ENCODE measurements around the gene ORAI3. TPM values are rescaled to one million over a fixed set of nuclear protein-coding genes. Genes with fewer than 3 reads are reported as not detected.

Gene ORAI3
- total RNA-seq, 1 donor from 2014 or later = 15.6 TPM

GRCh38 chr16:30992276-30992780, 43.5 kb downstream of the ORAI3 start:
- H3K4me1 Mint-ChIP-seq (ENCODE audit: low read depth) = peaks cover 8% of the 10 kb centered on the region

GRCh38 chr16:30992931-30993816, 44.3 kb downstream of the ORAI3 start:
- no peak for TF ChIP-seq CTCF (IDR thresholded peaks at IDR 0.05)
- Mint-ChIP-seq H3K27ac (ENCODE audit: unreplicated experiment) (no peak overlapping the region), H3K9me3 (ENCODE audit: low read depth) (no peaks in the 10 kb centered on the region), H3K4me3 (ENCODE audit: unreplicated experiment) (no peak overlapping the region), H3K36me3 (ENCODE audit: low read depth) (no peaks in the 10 kb centered on the region), H3K4me1 (ENCODE audit: low read depth) (peaks cover 16% of the 10 kb centered on the region), H3K27me3 (ENCODE audit: low read depth) (no peaks in the 10 kb centered on the region)
- no peak for DNase-seq (ENCODE audit: low spot score)

More at GRCh38 chr16:30992276-30992780, 43.5 kb downstream of the ORAI3 start:
- H3K4me3 Mint-ChIP-seq (ENCODE audit: unreplicated experiment) = no peak overlapping the region
- no peak for TF ChIP-seq CTCF (IDR thresholded peaks at IDR 0.05)
- DNase-seq (ENCODE audit: low spot score) = no peak
- no peak overlapping the region for H3K27ac Mint-ChIP-seq (ENCODE audit: unreplicated experiment)
- H3K36me3 Mint-ChIP-seq (ENCODE audit: low read depth) = no peaks in the 10 kb centered on the region
- H3K9me3 Mint-ChIP-seq (ENCODE audit: low read depth) = no peaks in the 10 kb centered on the region
- no peaks in the 10 kb centered on the region for H3K27me3 Mint-ChIP-seq (ENCODE audit: low read depth)

GRCh38 chr16:30995927-30996323, 47.1 kb downstream of the ORAI3 start:
- H3K27me3 Mint-ChIP-seq (ENCODE audit: low read depth) = no peaks in the 10 kb centered on the region
- no peak for TF ChIP-seq CTCF (IDR thresholded peaks at IDR 0.05)
- peak overlapping the region; percentile 58 for H3K27ac Mint-ChIP-seq (ENCODE audit: unreplicated experiment)
- H3K36me3 Mint-ChIP-seq (ENCODE audit: low read depth) = no peaks in the 10 kb centered on the region
- no peaks in the 10 kb centered on the region for H3K9me3 Mint-ChIP-seq (ENCODE audit: low read depth)
- peaks cover 31% of the 10 kb centered on the region for H3K4me1 Mint-ChIP-seq (ENCODE audit: low read depth)
- DNase-seq (ENCODE audit: low spot score) = no peak
- H3K4me3 Mint-ChIP-seq (ENCODE audit: unreplicated experiment) = peak overlapping the region; percentile 75

- H3K27ac Mint-ChIP-seq (ENCODE audit: unreplicated experiment) = peak overlapping the region; percentile 58
- no peaks in the 10 kb centered on the region for H3K36me3 Mint-ChIP-seq (ENCODE audit: low read depth)
- no peak for TF ChIP-seq CTCF (IDR thresholded peaks at IDR 0.05)
- H3K4me3 Mint-ChIP-seq (ENCODE audit: unreplicated experiment) = peak overlapping the region; percentile 75
- peaks cover 31% of the 10 kb centered on the region for H3K4me1 Mint-ChIP-seq (ENCODE audit: low read depth)
- H3K27me3 Mint-ChIP-seq (ENCODE audit: low read depth) = no peaks in the 10 kb centered on the region
- DNase-seq (ENCODE audit: low spot score) = no peak
- no peaks in the 10 kb centered on the region for H3K9me3 Mint-ChIP-seq (ENCODE audit: low read depth)
Observed at GRCh38 chr16:30996324-30996984, 47.6 kb downstream of the ORAI3 start.

- peaks cover 31% of the 10 kb centered on the region for H3K4me1 Mint-ChIP-seq (ENCODE audit: low read depth)
- peak overlapping the region; percentile 90 for H3K27ac Mint-ChIP-seq (ENCODE audit: unreplicated experiment)
- H3K9me3 Mint-ChIP-seq (ENCODE audit: low read depth) = no peaks in the 10 kb centered on the region
- H3K27me3 Mint-ChIP-seq (ENCODE audit: low read depth) = no peaks in the 10 kb centered on the region
- no peak for DNase-seq (ENCODE audit: low spot score)
- peak overlapping the region; percentile 75 for H3K4me3 Mint-ChIP-seq (ENCODE audit: unreplicated experiment)
- no peak for TF ChIP-seq CTCF (IDR thresholded peaks at IDR 0.05)
- H3K36me3 Mint-ChIP-seq (ENCODE audit: low read depth) = no peaks in the 10 kb centered on the region
Observed at GRCh38 chr16:30996985-30997724, 48.3 kb downstream of the ORAI3 start.
